ENCODE measurements around the gene DNPH1. TPM values are rescaled to one million over a fixed set of nuclear protein-coding genes. Genes with fewer than 3 reads are reported as not detected.
A peak's percentile ranks its signal among the peaks of the same experiment; 100 is the strongest.

DNPH1 gene
- total and polyA plus RNA-seq, 9 of the 15 experiments (the other 6 are each of a cell fraction or from before 2014, with no cell fraction given), result 7.3 to 300 (median 68.7) TPM

GRCh38 chr6:43181942-43182860 lies 47.1 kb downstream of the DNPH1 start, which contains the start of gene CUL9 (continued):
- TF ChIP-seq MEIS2 (IDR thresholded peaks at IDR 0.05; ENCODE audit: partially characterized antibody), result peak; percentile 25
- TF ChIP-seq SRSF1 (IDR thresholded peaks at IDR 0.05; ENCODE audit: low read depth, low read length), result 0 out of 2 replicates have a peak, but pooled peaks have one; percentile 54
- TF ChIP-seq CREB1 (IDR thresholded peaks at IDR 0.05), result peak; percentile 65; the same call in 1 of the 2 replicates
- peak; percentile 82; the same call in 1 of the 2 replicates for TF ChIP-seq CREB1 (CRISPR knock-in tag; IDR thresholded peaks at IDR 0.05)
- TF ChIP-seq MGA (IDR thresholded peaks at IDR 0.05), result peak; percentile 86; the same call in 1 of the 2 replicates
- peak; percentile 88 for TF ChIP-seq GABPB1 (CRISPR knock-in tag; IDR thresholded peaks at IDR 0.05)
- TF ChIP-seq HDAC2 (IDR thresholded peaks at IDR 0.05), result peak; percentile 50
- TF ChIP-seq RFX5 (IDR thresholded peaks at IDR 0.05; ENCODE audit: low read depth, low read length), result no peak
- TF ChIP-seq ZNF740 (CRISPR knock-in tag; IDR thresholded peaks at IDR 0.05), result 0 out of 2 replicates have a peak, but pooled peaks have one; percentile 25
- peak in 1 of 2 experiments; percentile 79; a peak in 2 of 4 replicates for TF ChIP-seq ZNF740 (tag; IDR thresholded peaks at IDR 0.05)
- peak; percentile 92 for TF ChIP-seq NR2C1 (IDR thresholded peaks at IDR 0.05)
- peak; percentile 94 for TF ChIP-seq NR2C1 (tag; IDR thresholded peaks at IDR 0.05)
- TF ChIP-seq STAT5B (CRISPR knock-in tag; IDR thresholded peaks at IDR 0.05), result no peak
- no peak for TF ChIP-seq MECOM (CRISPR knock-in tag; IDR thresholded peaks at IDR 0.05)
- no peak for TF ChIP-seq BCL6 (CRISPR knock-in tag; IDR thresholded peaks at IDR 0.05)
- TF ChIP-seq DLX4 (CRISPR knock-in tag; IDR thresholded peaks at IDR 0.05), result no peak
